ENCODE data around the gene PDS5A.
"Not testable (repeated sequence)": the region's sequence is repeated elsewhere in the genome, so short reads cannot be mapped to it uniquely, and the experiment has no call there.

Gene PDS5A, protein sequence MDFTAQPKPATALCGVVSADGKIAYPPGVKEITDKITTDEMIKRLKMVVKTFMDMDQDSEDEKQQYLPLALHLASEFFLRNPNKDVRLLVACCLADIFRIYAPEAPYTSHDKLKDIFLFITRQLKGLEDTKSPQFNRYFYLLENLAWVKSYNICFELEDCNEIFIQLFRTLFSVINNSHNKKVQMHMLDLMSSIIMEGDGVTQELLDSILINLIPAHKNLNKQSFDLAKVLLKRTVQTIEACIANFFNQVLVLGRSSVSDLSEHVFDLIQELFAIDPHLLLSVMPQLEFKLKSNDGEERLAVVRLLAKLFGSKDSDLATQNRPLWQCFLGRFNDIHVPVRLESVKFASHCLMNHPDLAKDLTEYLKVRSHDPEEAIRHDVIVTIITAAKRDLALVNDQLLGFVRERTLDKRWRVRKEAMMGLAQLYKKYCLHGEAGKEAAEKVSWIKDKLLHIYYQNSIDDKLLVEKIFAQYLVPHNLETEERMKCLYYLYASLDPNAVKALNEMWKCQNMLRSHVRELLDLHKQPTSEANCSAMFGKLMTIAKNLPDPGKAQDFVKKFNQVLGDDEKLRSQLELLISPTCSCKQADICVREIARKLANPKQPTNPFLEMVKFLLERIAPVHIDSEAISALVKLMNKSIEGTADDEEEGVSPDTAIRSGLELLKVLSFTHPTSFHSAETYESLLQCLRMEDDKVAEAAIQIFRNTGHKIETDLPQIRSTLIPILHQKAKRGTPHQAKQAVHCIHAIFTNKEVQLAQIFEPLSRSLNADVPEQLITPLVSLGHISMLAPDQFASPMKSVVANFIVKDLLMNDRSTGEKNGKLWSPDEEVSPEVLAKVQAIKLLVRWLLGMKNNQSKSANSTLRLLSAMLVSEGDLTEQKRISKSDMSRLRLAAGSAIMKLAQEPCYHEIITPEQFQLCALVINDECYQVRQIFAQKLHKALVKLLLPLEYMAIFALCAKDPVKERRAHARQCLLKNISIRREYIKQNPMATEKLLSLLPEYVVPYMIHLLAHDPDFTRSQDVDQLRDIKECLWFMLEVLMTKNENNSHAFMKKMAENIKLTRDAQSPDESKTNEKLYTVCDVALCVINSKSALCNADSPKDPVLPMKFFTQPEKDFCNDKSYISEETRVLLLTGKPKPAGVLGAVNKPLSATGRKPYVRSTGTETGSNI (N-terminal part only)

DNA sequence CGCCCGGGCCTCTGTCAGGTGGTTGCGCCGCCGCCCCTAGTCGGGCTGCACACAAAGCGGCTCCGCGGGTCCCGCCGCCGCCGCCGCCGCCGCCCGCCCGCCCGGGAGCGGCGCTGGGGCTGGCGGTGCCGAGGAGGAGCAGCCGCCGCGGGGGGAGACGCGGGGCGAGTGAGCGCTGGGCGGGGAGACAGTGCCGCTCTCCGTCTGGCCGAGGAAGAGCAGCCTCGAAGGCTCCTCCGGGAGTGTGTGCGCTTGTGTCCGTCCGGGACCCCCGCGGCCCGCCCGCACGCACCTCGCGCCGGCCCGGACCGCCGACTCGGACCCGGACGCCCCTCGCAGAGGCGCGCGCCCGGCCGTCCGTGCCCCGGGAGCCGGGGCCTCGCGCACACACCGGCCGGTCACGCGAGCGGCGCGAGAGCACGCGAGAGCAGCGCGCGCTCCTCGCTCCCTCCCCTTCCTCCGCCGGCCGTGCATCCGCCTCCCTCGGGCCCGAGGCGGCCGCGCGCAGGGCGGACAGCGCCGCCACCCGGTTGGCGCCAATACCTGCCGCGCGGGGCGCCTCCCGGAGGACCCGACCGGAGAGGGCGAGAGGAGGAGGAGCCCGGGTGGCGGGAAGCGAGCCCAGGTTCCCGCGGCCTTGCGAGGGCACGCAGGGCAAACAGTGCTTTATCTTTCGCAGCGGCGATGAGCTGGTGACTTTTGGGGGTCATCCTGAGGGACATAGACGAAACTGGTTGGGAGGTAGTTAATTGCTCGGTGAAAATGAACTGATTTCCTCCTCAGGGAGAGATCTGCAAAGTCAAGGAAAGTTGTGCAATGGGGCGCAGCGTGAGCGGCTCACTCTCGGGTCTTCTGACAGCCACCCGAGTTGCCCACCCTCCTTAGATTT is at the start of gene PDS5A:
Gene PDS5A, minus strand, starts transcription at position 423 of the 889 bp plus-strand sequence. CDS start 1,334 bp downstream, outside the sequence.
- DNase-seq, result peak; percentile 97

DNA sequence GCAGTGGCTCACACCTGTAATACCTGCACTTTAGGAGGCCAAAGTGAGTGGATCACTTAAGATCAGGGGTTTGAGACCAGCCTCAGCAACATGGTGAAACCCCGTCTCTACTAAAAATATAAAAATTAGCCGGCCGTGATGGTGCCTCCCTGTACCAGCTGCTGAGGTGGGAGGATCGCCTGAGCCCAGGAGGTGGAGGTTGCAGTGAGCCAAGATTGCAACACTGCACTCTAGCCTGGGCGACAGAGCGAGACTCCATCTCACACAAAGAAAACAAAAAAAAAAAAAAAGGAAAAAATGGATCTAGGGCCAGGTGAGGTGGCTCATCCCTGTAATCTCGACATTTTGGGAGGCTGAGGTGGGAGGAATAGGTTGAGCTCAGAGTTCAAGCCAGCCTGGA is 46.3 kb upstream of the PDS5A start:
- not testable (repeated sequence) for DNase-seq

DNA sequence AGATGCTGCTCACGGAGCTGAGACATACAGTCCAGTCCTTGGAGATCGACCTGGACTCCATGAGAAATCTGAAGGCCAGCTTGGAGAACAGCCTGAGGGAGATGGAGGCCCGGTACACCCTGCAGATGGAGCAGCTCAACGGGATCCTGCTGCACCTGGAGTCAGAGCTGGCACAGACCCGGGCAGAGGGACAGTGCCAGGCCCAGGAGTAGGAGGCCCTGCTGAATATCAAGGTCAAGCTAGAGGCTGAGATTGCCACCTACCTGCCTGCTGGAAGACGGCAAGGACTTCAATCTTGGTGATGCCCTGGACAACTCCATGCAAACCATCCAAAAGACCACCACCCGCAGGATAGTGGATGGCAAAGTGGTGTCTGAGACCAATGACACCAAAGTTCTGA is 43.4 kb upstream of the PDS5A start:
- not testable (repeated sequence) for DNase-seq

DNA sequence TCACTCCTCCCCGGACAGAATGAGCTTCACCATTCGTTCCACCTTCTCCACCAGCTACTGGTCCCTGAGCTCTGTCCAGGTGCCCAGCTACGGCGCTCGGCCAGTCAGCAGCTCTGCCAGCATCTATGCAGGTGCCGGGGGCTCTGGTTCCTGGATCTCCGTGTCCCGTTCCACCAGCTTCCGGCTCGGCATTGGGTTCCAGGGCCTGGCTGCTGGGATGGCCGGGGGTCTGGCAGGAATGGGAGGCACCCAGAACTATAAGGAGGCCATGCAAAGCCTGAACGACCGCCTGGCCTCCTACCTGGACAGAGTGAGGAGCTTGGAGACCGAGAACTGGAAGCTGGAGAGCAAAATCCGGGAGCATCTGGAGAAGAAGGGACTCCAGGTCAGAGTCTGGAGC is 42.5 kb upstream of the PDS5A start:
- no peak for DNase-seq

DNA sequence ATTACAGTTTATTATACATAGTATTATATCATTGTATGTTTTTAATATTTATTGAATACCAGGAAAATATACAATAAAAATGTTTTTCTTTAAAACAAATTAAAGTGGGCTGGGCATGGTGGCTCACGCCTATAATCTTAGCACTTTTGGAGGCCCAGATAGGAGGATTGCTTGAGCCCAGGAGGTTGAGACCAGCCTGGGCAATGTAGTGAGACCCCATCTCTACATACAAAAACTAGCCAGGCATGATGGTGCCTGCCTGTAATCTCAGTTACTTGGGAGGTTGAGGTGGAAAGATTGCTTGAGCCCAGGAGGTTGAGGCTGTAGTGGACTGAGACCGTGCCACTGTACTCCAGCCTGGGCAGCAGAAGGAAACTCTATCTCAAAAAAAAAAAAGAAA is 38.3 kb upstream of the PDS5A start:
- no peak for DNase-seq

DNA sequence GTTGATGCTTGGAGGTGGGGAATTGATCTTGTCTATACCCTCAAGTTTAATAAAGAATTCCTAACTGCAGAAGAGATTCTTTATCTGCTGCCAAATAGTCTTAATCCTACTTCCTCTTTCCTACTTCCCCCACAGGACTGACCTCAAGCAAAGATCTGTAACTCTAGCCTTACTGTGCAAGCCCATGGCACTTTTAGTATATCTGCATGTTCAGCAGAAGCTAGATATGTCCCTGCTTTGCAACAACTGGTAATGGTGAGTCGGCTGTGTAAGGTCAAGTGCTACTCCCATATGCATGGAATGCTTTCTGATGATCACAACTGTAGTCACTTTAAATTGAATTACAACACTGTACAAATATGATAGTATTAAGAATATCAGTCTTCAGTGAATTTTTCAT is 26.3 kb upstream of the PDS5A start:
- peak; percentile 84 for DNase-seq

DNA sequence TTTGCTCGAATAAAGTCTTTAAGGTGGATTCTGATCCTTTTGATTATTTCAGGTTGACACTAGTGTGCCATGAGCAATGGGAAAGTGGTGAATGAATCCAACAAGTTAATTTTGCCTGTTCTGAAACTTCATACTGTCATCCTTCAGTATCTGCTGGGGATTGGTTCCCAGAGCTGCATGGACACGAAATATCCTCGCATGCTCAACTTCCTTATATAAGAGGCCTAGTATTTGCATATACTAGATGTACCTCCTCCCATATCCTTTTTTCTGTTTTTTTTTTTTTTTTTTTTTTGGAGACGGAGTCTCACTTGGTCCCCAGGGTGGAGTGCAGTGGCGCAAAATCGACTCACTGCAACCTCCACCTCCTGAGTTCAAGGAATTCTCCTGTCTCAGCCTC is 23.0 kb upstream of the PDS5A start:
- DNase-seq, result no peak

DNA sequence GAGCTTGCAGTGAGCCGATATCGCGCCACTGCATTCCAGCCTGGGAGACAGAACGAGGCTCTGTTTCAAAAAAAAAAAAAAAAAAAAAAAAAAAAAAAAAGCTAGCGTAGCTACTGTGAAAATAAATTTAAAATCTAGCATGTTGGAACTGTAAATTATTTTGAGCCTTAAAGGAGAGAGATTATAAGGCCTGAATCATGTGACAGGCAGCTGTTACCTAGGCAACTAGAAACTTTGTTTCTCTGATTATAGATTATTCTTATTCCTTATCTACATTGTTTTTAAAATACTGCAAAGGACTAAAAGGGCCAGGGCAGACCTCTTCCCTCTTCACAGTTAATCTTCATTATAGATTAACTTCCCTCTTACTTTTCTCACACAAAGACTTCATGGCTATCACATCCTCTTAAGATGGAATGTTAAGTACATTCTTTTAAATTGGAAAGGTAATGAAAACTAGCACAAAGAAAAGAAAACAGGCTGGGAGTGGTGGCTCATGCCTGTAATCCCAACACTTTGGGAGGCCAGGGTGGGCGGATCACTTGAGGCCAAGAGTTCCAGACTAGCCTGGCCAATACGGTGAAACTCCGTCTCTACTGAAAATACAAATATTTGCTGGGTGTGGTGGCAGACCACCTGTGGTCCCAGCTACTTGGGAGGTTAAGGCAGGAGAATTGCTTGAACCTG is 21.1 kb upstream of the PDS5A start:
- DNase-seq, result peak; percentile 38

DNA sequence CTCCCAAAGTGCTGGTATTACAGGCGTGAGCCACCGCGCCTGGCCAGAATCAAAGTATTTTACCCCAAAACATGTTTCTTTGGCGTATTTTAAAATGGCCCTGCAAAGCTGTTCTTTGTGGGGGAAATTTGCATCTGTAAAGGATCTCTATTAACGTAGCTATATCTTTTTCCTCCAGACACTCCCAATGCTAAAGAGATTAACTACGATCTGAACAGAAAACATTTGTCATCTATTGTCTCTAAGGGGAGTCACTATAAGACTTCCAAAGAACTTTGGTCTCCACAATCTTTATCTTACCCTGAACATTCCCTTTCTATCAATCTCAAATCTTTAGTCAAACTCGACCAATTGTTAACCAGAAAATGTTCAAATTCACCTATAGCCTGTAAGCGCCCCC is 19.1 kb upstream of the PDS5A start:
- DNase-seq, result peak; percentile 33

DNA sequence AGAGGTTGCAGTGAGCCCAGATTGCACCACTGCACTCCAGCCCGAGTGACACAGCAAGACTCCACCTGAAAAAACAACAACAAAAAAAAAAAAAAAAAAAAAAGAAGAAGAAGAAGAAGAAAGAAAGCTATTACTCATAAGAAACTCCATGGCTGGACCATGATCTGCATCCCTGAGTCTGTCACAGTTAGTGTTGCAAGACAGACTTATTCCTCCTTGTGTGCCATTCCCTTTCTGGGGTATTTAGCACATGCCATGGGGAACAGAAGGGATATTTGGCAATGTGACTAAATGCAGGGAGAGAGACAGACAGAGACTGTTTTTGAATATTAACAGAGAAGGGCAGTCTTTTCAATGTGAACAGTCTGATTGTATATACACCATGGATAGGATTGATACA is 16.7 kb upstream of the PDS5A start:
- DNase-seq, result no peak

DNA sequence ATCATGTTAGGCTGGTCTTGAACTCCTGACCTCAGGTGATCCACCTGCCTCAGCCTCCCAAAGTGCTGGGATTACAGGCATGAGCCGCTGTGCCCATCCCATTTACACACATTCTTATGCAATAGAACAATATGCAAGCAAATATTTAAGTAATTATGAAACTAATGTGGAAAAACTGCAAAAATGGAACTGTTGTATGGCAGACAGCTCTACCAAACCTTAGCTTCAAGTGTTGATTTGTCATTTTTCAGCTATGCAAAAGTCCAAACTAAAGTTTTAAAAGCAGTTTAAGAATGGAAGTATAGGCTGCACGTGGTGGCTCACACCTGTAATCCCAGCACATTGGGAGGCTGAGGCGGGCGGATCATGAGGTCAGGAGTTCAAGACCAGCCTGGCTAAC is 11.7 kb upstream of the PDS5A start:
- not testable (repeated sequence) for DNase-seq

DNA sequence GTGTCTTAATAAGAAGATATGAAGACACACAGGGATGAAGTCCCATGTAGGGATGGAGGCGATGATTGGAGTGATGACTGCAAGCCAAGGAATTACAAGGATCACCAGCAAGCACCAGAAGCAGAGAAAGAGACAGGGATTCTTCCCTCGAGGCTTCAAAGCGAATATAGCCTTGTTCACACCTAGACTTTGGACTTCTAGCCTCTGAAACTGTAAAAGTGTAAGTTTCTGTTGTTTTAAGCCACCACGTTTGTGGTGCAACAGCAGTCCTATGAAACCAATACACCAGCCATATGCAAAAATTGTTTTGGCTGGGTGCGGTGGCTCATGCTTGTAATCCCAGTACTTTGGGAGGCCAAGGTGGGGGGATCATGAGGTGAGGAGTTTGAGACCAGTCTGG is 9.8 kb upstream of the PDS5A start:
- DNase-seq, result no peak

DNA sequence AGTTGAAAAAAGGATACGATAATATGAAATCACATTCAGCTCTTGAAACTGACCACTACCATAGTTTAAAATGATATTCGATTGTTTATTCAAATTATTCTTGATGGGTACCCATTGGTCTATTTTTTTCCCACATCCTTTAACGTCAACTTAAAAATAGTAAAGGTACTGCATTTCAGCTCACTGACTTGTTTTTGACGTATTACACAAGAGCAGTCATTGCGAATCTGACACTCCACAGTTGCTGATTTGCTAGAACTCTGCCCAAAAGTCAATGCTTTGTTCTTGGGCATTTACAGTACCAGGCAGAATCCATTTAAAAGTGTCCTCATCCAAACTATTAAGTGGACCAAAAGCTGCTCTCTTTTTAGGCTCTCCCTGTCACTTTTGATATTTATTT is 1.2 kb upstream of the PDS5A start:
- no peak for DNase-seq

DNA sequence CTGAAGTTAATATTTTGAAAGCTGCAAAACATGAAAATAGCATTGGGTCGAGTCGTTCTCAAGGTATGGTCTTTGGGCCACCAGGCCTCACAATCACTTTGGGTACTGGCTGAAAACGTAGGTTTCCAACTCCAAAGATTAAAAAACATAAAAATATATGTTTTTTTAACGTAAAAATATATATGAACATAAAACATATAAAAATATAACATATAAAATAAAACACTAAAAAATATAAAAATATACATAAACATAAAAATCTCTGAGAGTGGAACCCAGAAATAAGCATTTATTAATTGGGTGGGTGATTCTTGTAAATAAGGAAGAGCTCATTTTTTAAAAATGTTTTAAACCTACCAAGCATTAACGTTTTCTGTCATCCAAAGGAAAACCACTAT is 666 bp upstream of the PDS5A start:
- DNase-seq, result no peak

DNA sequence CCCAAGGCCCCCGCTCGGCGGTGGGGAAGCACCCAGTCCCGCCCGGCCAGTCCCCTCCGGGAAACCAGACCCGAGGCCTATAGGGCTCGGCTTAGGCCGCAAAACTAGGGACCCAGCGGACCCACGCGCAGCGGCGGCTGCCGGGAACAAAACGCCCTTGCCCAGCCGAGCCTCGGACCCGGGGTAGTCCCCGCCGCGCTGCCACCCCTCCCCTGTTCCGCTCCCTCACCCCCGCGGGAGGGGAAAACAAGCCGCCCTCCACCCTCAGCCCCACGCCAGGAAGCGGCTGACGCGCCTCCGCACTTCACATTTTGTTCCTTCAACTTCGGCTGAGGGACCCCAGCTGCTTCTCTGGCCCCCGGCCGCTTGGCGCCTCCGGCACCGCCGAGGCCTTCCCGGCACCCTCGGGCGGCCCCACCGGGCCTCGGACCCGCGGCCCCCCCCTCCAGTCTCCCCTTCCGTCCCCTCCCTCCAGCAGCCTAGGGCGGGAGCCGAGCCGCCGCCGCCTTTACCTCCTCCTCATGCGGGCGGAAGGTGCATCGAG is 694 bp downstream of the PDS5A start:
- no peak for DNase-seq

DNA sequence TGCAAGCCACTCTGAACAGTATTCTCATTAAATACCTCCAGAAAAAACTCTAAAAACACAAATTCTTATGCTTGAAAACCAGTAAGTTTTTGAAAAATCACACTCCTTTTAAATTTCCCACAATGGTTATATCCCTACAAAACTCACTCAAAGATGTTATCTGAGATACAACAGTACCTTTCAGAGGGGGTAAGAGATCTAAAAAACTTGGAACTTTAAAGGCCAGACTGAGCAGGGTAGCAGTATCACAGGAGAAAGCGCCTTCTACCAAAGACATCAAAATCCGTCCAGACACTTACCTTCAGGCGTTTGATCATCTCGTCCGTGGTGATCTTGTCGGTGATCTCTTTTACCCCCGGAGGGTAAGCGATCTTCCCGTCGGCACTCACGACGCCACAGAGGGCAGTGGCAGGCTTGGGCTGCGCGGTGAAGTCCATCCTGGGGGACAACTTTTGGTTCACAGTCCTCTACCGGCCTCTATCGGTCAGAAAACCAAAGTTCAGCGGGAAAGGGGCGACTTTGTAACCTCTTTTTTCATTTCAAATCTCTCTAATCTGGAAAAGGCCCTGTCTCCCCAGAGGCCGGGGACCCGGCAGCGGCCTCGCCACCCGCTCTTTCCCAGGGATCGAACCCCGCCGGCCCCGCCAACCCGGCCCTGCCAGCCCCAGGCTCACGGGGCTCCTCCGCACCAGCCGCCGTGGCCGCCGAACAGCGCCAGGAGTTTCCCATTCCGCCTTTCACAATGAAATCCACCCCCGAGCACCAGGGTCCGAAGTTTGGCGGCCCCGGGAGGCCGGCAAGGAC is 1.4 kb downstream of the PDS5A start:
- peak; percentile 94 for DNase-seq

DNA sequence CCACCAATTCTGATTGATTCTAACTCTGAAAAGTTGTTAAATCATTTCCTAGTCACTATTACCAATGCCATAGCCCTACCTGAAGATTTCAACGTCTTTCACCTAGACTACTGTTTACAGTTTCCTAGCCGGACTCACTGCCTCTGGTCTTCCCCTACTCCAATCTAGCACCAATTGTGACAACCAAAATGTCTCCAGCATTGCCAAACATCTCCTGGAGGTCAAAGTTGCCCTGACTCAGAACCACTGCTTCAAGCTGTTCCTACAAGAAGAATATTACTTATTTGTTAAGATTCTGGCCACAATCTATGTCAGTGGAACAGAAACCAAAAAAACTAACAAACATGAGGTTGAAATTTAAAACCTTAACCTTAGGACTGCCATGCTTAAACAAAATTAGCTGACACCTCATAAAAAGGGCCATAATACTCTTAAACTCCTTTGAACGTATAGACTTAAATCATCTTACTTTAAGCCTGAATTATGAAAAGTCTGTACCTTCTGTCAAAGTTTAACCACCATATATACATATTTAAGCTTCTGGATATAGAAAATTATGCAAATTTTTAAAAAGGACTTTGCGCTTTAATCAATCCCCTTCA is 2.1 kb downstream of the PDS5A start:
- DNase-seq, result no peak

DNA sequence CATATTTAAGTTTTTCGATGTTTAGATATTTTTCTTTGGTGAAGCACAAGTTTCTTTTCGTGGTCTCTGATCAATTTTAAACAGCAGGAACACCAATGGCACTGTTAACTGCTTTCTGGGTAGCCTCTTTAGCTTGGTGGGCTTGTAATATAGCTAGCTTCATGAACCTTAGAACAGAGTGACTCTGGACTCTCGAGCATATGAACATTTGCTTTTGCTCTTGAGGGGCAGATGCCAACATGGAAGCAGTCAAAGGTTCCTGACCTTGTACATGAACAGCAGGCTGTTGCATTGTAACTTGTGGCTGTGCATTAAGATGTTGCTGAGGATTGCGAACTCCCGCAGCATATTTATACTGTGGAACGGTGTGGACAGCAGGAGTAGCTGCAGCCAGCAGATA is 4.7 kb downstream of the PDS5A start:
- not testable (repeated sequence) for DNase-seq

DNA sequence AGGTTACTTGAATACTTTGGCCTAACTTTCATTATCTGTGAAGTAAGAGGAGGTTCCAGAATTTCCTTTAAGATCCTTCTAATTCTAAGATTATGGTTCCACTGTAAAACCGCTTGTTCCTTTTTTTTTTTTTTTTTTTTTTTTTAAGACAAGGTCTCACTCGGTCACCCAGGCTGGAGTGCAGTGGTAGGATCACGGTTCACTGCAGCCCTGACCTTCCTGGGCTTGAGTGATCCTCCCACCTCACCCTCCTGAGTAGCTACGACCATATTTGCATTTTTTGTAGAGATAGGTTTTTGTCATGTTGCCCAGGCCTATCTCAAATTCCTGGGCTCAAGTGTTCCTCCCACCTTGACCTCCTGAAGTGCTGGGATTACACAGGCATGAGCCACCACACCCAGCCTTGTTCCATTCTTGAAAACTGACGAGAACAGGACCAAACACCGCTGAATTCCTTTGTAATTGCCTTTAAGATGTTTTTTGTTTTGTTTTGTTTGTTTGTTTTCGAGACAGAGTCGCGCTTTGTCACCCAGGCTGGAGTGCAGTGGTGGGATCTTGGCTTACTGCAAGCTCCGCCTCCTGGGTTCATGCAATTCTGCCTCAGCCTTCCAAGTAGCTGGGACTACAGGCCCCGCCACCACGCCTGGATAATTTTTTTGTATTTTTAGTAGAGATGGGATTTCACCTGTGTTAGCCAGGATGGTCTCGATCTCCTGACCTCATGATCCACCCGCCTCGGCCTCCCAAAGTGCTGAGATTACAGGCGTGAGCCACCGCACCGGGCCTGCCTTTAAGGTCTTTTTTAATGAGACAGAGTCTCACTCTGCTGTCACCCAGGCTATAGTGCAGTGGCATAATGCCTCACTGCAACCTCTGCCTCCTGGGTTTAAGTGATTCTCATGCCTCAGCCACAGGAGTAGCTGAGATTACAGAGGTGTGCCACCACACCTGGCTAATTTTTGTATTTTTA is 6.8 kb downstream of the PDS5A start:
- peak; percentile 60 for DNase-seq

All from hematopoietic multipotent progenitor cell treated with erythropoietin and hydrocortisone succinate and interleukin-3 and kit ligand, for 4 days (in vitro differentiated cells).